ENCODE results near the gene TTLL8.

Gene TTLL8

DNA sequence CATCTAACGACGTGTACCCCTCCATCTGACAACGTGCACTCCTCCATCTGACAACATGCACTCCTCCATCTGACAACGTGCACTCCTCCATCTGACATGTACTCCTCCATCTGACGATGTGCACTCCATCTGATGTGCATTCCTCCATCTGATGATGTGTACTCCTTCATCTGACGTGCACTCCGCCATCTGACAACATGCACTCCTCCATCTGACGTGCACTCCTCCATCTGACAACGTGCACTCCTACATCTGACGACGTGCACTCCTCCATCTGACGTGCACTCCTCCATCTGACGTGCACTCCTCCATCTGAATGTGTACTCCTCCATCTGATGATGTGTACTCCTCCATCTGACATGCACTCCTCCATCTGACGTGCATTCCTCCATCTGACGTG lies 37.5 kb downstream of the TTLL8 start:
- TF ChIP-seq, protein P1, sequence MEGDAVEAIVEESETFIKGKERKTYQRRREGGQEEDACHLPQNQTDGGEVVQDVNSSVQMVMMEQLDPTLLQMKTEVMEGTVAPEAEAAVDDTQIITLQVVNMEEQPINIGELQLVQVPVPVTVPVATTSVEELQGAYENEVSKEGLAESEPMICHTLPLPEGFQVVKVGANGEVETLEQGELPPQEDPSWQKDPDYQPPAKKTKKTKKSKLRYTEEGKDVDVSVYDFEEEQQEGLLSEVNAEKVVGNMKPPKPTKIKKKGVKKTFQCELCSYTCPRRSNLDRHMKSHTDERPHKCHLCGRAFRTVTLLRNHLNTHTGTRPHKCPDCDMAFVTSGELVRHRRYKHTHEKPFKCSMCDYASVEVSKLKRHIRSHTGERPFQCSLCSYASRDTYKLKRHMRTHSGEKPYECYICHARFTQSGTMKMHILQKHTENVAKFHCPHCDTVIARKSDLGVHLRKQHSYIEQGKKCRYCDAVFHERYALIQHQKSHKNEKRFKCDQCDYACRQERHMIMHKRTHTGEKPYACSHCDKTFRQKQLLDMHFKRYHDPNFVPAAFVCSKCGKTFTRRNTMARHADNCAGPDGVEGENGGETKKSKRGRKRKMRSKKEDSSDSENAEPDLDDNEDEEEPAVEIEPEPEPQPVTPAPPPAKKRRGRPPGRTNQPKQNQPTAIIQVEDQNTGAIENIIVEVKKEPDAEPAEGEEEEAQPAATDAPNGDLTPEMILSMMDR (IDR thresholded peaks at IDR 0.05; ENCODE audit: extremely low read depth, missing control alignments), result no peak
- no peak for DNase-seq (ENCODE audit: low spot score)

DNA sequence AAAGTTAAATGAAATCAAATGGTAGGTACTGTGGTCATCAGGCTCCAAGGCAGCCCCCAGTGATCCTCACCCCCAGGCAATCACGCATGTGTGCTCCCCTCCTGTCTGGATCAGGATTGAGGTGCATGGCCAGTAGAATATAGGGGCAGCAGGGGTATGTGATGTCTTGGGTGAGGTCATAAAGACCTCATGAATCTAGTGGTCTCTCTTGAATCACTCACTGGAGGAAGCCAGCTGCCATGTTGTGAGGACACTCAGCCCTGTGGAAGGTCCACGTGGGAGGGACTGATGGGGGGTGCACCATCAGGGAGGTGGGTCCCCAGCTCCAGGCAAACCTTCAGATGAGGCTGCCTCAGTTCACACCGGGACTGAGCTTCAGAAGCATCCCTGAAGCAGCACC lies 38.8 kb downstream of the TTLL8 start:
- DNase-seq (ENCODE audit: low spot score), result no peak
- TF ChIP-seq, protein P1 (IDR thresholded peaks at IDR 0.05; ENCODE audit: extremely low read depth, missing control alignments), result no peak

DNA sequence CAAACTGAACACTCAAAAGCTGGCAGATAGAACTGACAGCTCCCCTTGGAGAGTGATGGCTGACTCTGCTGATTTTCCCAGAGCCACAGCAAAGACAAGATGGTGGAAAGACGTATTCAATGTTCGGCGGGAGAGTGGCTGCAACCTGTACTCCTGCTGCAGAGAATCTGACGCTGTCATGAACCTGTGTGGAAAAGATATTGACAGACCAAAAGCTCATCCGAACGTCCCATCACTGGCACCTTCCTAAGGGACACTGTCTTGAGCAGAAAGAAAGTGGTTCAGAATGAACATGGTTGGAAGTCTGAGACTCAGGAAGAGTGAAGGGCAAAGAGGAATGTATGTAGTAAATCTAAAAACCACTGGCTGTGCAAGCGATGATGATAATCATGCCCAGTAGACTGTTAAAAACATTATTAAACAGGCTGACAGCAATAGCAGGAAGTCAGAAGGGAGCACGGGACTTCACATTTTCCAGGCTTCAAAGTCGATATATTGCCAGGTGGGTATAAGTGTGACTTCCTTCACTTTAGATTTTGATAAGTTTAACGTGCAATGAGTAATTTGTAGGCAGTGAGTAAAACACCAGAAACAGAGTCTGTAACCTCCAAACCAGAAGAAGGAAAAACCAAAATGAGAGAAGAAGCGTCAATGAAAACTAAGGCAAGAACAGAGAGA lies 39.4 kb downstream of the TTLL8 start:
- TF ChIP-seq, protein P1 (IDR thresholded peaks at IDR 0.05; ENCODE audit: extremely low read depth, missing control alignments), result no peak
- DNase-seq (ENCODE audit: low spot score), result no peak

DNA sequence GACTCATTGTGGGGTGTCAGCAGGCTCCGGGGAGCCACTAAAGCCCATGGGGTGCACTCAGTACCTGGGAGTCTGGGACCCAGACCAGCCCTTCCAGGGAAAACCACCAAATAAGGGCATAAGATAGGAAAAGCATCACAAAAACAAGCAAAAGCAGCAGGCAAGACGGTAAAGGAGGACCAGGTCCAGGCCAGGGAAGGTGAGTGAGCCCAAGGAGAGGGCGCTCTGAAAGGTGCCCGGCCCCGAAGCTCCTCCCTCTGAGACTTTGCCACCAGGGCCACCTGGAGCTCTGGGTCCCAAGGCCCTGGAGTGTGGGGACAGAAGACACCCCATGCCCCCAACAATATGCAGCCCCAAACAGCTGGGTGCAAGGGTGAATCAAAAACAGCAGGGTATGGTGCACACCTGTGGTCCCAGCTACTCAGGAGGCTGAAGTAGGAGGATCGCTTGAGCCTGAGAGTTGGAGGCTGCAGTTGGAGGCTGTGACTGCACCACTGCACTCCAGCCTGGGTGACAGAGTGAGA lies 40.3 kb downstream of the TTLL8 start:
- DNase-seq (ENCODE audit: low spot score), result no peak
- TF ChIP-seq, protein P1 (IDR thresholded peaks at IDR 0.05; ENCODE audit: extremely low read depth, missing control alignments), result no peak

DNA sequence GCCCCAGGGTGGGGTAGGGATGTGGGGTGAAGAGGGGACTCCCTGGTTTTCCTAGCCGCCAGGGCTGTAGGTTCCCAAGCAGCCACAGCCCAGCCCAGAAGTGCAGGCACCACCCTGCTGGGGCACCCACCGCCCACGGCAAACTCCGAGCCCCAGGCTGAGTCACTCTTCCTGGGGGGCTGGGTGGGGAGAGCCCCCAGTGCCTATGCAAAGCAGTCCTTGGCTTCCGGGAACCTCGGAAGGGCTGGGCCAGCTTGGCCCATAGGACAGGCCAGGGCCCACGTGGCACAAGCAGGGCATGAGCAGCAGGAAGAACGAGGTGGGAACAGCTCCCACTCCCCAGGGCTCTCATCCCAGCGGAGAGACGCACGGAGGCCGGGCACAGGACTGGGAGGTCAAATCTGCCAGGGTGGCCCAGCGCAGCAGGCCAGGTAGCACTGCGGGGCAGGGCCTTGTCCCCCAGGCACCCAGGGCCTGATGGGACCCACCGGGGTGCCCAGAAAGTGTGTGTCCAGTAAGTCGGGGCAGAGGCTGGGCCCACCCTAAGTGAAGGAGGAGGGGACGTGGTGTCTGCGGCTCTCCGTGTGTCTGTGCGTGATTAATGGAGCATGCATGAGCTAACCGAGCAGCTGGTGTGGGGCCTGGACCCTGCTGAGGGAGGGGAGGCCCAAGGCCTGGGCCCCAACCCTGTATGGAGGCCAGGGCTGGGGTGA lies 41.0 kb downstream of the TTLL8 start:
- DNase-seq (ENCODE audit: low spot score), result peak; percentile 87
- TF ChIP-seq, protein P1 (IDR thresholded peaks at IDR 0.05; ENCODE audit: extremely low read depth, missing control alignments), result no peak

DNA sequence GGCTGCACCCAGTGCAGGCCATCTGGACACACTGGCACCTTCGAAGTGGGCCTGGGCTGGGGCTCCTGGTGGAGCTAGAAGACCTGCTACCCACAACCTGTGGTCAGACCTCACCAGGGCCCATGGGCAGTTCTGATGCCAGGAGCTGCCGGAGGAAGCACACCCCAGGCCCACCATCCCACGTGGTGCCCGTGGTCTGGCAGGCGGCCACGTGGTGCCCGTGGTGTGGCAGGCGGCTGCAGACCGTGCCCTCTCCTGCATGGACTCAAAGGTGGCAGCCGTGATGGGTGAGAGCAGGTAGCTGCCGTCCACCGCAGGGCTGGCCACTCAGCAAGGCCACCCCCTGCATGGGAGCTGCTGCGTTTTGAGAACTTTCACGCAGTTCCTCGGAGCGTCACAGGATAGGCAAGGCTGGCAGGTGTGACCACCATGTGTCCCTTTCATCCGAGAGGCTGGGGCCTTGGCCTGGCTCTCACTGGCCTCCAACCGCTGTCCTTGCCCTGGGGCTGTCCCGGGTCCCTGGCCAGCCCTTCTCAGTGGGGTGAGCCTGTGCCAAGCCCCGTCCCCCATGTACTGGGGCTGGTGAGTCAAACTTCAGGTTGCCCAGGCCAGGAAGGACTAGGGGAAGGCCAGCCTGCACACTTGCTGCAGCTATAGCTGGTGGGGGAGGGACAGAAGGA lies 41.6 kb downstream of the TTLL8 start:
- no peak for DNase-seq (ENCODE audit: low spot score)
- TF ChIP-seq, protein P1 (IDR thresholded peaks at IDR 0.05; ENCODE audit: extremely low read depth, missing control alignments), result no peak
